Stimulated activated CD8-positive, alpha-beta memory T cell treated with anti-CD3 and anti-CD28 coated beads, Interleukin-12 subunit alpha, Interleukin-12 subunit beta, amount 100 ng/mL, for 24 hours (primary cell): ENCODE results near the gene OPA1.
"Not testable (repeated sequence)": the region's sequence is repeated elsewhere in the genome, so short reads cannot be mapped to it uniquely, and the experiment has no call there.

Experiments
- DNase-seq: peaks from one replicate; pipeline ENCODE4 v3.0.0-alpha.2; 2020; ENCODE audit errors: extremely low read depth

The OPA1 gene

DNA sequence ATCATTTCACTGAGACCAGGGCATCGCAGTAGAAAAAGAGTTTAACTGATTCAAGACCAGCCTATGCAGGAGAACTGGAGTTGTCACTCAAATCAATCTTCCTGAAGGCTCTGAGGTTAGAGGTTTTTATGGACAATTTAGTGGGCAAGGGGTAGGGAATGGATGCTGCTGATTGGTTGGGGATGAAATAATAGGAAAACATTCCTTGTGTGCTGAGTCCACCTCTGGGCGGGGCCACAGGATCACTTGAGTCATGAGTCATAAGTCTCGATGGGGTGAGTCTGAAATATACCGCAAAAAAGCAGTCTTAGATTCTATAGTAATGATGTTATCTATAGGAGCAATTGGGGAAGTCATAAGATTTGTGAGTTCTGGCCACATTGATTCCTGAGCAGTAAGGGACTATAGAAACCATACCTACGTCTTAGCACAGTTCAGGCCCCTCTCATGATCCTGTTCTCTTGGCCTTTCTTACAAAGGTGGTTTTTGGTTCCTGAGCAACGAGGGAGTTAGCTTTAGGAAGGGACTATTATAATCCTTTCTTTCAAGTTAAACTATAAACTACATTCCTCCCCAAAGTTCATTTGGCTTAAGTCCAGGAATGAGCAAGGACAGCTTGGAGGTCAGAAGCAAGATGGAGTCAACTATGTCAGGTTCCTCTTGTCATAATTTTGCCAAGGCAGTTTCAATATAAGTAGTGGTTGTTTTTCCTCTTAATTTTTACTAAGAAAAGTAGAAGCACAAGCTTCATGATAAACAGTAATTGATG, 2.7 kb upstream of the OPA1 start:
- no peak for DNase-seq

DNA sequence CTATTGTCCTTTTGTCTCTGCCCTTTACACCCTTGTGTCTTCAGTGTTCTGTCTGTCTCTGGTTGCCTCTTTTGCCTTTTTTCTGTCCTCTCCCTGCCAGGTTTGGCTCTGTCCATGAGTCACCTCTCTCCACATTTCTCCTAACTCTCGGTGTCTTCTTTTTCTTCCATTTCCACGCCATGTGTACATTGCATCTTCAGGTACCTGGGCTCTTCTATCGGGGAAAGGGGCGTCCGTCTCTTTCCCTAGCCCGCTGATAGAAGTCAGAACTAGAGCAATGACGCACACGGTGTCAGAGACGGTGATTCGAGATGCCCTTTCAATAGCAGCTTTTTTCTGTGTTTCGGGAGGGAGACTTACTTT, 641 bp downstream of the OPA1 start:
- no peak for DNase-seq

DNA sequence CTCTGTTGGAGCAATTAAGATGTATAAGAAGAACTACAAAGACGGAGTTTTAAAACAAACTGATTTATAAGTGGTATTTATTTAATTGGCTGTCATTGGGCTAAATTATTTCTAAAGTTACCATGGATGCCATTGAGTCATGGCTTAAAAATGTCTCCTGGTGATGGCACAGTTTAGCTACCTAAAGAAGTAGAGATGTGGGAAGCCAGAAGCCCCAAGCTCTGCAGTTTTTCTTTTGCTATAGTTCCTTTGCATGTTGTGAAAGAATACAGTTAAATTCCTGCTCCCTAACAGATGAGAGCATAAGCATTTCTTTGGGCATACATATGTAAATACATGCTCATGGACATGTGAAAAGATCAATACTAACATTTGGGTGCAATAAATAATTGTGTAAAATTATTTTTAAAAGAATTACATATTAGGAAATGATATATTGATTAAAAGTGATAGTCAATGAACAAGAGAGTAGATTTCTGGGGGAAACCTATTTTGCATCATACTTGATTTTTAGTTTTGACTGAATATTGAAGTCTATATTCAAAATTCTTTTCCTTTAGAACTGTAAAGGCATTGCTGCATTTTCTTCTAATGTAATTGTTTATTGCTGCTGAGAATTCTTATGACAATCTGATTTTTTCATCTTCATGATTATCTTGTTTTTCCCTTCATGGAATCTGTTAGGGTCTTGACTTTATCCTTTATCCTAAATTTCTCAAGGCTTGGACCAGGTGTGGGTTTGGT, 2.1 kb downstream of the OPA1 start:
- DNase-seq, result no peak

DNA sequence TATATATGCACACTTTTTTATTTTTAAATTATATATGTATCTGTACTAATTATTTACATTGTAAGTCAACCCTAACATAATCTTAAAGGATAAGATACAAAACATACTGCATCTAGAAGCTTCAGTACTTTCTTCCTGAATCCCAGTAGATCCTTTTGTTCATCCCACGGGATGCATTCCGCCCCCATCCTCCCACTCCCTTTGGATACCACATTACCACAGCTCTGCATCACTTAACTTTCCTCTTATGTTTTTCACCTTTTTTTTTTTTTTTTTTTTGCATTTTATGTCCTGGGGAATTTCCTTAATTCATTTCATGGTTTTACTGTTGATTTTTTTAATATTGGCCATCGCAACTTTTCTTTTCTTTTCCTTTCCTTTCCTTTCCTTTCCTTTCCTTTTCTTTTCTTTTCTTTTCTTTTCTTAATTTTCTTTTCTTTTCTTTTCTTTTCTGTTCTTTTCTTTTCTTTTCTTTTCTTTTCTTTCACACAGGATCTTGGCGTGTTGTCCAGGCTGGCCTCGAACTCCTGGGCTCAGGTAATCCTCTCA, 3.0 kb downstream of the OPA1 start:
- DNase-seq, result no peak

DNA sequence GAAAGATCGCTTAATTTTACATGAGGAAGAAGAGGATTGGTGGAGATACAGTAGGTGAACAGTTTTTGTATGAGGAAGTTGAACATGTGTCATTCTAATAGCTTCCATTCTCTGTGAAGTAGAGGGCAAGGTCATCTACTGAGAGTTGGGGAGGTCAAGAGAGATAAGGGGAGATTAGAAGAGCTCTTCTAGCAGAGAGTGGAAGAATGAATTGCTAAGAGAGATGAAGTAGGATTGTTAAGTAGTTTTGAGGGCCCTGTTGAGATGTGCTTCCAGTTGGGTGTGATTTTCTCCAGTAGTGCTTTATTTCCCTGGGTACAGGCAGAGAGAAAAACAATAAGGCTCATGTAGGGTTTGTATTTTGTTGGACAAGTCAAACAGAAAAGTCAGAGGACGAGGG, 5.2 kb downstream of the OPA1 start:
- no peak for DNase-seq

DNA sequence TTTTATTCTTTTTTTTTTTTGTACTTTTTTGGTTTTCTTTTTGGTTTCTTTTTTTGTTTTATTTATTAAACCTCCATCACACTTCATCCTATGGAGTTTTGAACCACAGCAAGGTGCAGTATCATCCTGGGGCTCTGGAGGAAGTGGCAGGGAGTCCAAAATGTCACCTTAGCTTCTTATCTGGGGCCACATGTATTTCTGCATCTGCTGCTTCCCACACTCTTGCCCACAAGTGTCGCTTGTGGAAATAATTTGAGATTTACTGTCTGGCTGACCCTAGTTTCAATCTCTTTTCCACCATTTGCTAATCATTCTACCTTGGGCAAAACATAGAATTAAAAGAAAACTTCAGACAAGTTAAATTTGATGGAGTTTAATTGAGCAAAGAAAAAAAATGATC, 6.4 kb downstream of the OPA1 start:
- no peak for DNase-seq

DNA sequence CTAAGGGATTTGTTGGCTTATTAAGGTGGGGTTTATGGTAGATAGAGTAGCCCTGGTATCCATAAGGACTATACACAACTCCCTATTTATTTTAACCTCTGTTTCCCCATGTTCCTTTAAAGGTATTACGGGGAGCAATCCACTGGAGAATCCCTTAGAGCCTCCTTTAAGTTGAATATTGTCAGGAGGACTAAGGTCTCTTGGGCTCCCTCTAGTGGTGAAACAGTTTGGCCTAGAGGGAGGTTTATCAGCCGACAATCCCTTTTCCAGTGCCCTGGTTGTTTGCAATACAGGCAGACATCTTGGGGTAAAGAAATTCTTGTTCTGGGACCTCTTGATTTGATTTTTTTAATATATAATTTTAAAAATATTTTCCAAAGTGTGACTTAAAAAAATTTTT, 12.9 kb downstream of the OPA1 start:
- DNase-seq, result no peak

DNA sequence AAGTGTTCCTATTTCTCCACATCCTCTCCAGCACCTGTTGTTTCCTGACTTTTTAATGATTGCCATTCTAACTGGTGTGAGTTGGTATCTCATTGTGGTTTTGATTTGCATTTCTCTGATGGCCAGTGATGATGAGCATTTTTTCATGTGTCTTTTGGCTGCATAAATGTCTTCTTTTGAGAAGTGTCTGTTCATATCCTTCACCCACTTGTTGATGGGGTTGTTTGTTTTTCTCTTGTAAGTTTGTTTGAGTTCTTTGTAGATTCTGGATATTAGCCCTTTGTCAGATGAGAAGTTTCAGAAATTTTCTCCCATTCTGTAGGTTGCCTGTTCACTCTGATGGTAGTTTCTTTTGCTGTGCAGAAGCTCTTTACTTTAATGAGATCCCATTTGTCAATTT, 13.9 kb downstream of the OPA1 start:
- DNase-seq, result not testable (repeated sequence)

DNA sequence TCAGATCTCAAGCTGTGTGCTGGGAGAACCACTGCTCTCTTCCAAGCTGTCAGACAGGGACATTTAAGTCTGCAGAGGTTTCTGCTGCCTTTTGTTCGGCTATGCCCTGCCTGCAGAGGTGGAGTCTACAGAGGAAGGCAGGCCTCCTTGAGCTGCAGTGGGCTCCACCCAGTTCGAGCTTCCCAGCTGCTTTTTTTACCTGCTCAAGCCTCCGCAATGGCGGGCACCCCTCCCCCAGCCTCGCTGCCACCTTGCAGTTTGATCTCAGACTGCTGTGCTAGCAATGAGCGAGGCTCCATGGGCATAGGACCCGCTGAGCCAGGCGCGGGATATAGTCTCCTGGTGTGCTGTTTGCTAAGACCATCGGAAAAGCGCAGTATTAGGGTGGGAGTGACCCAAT, 17.5 kb downstream of the OPA1 start:
- DNase-seq, result not testable (repeated sequence)

DNA sequence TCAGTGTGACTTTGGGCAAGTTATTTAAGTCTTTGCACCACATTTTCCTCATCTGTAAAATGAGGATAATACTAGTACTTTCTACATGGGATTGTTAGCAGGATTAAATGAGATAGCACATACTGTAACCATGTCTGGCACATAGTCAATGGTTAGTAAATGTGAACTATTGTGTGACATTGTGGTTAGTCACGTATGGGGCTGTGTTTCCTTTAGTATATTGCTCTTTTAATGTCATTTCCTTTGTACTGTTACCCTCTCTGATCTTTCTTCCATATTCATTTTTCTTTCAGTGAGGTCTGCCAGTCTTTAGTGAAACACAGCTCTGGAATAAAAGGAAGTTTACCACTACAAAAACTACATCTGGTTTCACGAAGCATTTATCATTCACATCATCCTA, 21.4 kb downstream of the OPA1 start:
- no peak for DNase-seq

DNA sequence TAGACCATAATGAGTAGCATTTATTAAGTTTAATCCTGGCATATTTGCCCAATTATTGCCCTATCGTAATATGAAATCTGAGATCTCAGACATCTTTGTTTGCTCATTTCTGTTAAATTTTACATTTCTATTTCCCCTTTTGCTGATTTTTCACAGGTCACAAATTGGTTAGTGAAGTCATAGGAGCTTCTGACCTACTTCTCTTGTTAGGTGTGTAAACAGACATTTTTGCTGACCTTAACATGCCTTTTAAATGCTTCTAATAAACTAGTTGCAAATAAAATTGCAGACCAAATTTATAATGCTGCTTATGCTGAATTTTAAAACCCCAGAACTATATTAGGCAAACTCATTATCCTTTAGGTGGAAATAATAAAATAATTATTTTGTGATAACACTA, 24.6 kb downstream of the OPA1 start:
- no peak for DNase-seq

DNA sequence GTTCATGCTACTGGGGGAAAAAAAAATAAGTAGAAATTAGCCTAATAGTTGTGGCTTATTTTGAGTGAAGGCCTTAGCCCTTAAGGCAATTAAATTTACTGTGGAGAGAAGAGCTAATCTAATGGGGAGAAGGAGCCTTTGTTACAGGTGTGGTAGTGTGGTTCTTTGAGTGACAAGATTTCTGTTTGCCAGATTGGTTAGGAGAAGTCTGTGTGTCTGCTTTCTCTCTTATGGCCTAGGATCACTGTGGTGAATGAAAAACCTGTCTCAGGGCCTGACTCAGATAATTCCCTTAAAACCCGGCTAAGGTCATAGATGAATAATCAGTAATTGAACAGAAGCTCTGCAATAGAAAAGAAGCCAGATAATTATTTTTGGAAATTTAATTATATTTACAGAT, 27.0 kb downstream of the OPA1 start:
- DNase-seq, result no peak

DNA sequence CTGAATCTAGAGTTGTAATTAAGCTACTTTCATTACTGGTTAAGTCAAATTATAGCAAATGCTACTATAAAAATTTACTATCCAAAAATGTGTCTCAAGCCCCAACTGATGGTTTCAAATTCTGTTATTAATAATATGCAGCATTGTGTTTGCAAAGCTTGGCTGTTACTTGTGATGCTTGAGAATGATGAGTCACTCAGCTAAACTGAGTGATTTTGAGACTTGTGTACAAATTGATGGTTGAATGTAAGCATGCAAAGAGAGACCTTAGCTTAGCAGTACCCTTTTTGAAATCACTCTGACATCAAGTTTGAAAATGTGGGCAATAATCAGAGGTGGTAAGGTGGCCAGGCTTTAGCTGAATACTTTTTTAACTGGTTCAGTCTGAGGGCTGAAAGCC, 27.6 kb downstream of the OPA1 start:
- no peak for DNase-seq

DNA sequence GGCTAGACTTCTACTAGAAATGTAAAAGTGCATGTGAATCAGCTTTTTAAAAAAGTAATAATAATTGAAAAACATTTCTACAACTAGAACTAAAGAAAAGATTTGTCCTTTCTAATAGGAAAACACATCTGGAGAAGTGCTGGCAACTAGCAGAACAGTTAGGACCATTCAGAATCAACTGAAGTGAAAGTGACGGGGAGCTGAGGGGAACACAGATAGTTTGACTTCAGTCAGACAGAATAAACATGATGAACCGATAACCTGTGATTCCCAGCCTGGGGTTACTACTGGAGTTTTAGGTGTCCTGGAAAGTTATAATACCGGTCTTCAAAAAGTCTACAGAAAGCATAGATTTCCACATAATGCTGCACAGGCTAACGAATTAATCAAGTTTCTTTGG, 28.1 kb downstream of the OPA1 start:
- DNase-seq, result no peak

DNA sequence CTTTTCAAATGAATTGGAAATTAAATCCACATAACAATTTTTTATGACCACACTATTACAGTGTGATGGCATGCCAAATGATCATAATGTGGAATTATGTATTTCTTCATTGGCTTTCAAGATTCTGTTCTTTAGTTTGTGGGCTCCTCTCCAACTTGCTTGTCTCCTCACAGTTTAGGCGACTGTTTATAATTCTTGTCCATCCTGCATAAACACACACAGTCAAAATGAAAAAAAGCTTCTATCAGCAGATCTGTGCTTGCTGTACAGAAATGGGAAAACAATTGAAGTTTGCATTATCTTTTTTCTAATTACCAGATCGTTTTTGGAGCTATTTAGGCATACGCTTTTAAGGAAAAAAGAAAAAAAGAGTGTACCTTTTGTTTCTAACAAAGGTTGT, 37.0 kb downstream of the OPA1 start:
- DNase-seq, result no peak

DNA sequence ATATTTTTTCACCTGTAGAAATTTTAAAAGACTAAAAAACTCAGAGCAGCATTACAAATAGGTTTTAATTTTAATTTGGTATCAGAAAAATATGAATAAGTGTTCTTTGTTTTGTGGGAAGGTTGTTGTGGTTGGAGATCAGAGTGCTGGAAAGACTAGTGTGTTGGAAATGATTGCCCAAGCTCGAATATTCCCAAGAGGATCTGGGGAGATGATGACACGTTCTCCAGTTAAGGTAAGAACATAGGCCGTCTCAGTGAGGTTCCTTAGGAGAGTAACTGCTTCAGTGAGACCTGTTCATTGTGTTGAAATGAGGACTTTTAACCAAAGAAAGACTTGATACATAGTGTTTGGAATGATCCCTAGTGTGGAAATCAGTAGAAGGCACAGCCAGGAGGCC, 44.8 kb downstream of the OPA1 start:
- DNase-seq, result no peak

DNA sequence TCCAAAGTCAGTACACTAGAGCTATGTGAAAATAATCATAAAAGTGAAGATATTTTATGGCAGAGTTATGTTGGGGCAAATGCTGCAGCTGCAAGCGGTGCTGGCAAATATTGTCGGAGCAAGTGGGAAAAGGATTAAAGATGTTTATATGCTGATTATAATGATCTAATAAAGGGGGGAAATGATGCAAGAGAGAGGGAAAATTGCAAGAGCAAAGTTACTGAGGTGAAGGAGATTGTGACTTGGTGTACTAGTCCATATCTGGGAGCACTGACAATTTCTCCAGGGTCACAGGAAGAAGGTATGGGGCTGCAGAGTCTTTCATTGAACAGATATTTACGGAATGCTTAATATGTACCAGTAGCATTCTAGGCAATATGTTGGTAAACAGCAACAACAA, 45.8 kb downstream of the OPA1 start:
- DNase-seq, result no peak

DNA sequence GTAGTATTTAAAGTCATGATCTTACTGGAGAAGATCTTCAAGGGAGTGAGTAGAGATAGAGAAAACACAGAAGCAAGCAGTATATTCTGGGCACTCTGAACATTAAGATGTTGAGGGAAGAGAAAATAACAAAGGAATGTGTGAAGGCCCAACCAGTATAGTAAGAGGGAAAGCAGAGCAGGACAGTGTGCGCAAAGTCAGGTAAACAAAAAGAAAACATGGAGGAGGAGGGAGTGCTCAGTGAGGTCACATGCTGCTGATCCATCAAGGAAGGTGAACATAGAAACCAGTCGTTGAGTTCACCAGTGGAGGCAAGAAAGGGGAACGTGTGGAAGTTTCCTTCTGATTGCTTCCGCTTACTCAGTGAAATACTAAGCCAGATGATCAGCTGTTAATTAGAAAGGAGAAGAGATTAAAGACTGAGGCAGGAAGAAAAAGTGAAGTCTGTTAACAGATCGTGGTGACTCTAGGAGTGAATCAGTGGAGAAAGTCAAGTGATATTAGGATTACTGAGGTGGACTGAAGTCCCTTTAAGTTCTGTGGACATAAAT, 47.2 kb downstream of the OPA1 start:
- DNase-seq, result no peak

DNA sequence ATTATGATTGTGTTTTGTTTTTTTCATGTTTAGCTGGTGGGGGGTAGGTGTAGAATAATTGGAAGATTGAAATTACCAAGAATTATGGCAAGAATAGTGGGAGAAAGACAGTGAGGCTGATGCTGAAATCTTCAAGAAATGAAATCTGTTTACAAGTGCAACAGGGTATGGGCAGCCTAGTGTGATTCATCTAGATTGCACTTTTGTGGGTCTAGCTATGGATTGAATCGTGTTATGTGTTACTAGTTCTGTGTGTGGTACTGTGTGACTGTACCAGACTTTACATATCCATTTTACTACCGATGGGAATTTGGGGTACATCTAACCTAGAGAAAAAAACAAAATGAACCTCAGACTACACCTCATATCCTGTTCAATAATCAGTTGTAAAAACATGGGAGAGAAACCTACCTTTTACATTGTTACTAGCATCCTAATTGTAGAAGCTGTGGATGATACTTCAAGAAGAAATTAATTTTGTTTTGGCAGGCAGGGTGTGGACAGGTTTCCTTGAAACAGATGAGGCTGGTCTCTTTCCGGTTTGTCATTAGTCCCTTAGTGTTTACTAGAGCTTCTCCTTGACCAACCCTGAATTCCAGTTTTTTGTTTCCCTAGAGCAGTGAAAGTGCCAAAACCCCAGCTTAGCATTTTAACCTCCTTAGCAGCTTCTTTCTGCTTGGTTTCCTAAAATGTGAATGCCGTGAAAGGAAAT, 47.9 kb downstream of the OPA1 start:
- no peak for DNase-seq

DNA sequence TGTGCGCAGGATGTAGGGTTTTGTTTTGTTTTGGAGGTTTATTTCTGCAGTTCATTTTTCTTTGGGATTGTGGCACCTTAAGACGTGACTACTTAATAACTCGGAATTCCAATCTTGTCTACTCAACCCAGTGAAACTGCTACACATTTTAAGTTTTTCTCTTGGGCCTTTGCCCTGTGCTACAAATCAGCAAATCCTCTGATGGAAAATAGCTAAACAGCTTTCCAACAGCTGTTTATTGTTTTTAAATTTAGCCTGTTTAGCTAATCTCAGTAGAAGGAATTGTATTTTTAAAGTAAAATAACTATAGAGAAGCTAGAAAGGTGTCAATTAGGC, 48.4 kb downstream of the OPA1 start:
- no peak for DNase-seq

DNA sequence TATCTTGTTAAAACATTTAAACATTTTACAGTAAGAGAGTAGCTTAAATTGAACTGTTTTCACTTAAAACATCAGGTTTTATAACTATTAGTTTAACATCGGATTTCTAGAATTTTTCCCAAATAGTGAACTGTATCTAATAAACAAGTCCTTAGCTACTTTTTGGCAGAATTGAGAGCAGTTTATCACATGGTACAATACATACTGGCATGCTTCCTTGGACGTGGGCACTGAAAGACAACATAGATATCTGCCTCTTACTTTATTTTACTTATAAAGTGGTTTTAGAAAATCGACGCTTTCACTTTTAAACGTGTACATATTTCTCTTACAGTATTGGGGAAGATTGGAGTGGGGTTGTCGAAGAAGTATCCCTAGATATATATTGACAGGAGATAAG, 52.8 kb downstream of the OPA1 start:
- no peak for DNase-seq

DNA sequence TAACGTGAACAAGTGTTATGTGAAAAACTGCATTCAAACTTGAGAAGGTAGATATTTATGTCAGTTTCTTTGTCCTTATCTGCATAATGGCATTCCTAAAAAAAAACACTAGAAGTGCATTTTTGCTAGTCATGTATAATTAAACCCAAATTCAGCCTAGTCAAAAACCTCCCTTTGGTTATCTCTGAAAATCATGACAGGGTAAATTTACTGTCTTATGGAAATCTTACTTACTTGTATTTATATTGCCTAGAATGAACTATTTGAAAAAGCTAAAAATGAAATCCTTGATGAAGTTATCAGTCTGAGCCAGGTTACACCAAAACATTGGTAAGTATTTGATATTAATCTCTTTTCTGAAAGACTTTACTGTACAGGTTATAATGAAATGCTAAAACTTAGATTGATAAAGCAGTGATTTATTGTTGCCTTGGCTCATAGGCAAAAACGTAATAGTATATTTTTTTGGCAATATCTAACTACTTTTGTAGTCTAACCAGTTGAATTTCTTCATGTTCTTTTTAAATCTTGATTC, 55.6 kb downstream of the OPA1 start:
- no peak for DNase-seq
